Measurements from ENCODE around the gene SOX15.

Gene SOX15

GRCh38 chr17:7576432-7576937, 13.4 kb downstream of the SOX15 start:
- no peak for TF ChIP-seq CTCF (IDR thresholded peaks at IDR 0.05)
- Histone ChIP-seq H3K4me3 (no peak overlapping the region), H3K27ac (no peak overlapping the region)
- no peak for DNase-seq (ENCODE audit: low spot score)

GRCh38 chr17:7575959-7576358, 13.9 kb downstream of the SOX15 start:
- Histone ChIP-seq H3K4me3 (peak overlapping the region; percentile 92), H3K27ac (peak overlapping the region in 1 of 2 donors; percentile 3)
- no peak for DNase-seq (ENCODE audit: low spot score)
- TF ChIP-seq CTCF (IDR thresholded peaks at IDR 0.05) = no peak

- DNase-seq (ENCODE audit: low spot score) = no peak
- Histone ChIP-seq H3K4me3 (peak overlapping the region; percentile 92), H3K27ac (peak overlapping the region in 1 of 2 donors; percentile 3)
- no peak for TF ChIP-seq CTCF (IDR thresholded peaks at IDR 0.05)
Observed at GRCh38 chr17:7575481-7575883, 14.4 kb downstream of the SOX15 start.

- no peak for TF ChIP-seq CTCF (IDR thresholded peaks at IDR 0.05)
- peak overlapping the region; percentile 92 for H3K4me3 ChIP-seq
- peak overlapping the region; percentile 99 for H3K27ac ChIP-seq
- no peak for DNase-seq (ENCODE audit: low spot score)
Observed at GRCh38 chr17:7574176-7574953, 15.5 kb downstream of the SOX15 start.

GRCh38 chr17:7573324-7574080, 16.4 kb downstream of the SOX15 start:
- TF ChIP-seq CTCF (IDR thresholded peaks at IDR 0.05) = no peak
- H3K4me3 ChIP-seq = peak overlapping the region; percentile 92
- DNase-seq (ENCODE audit: low spot score) = peak; percentile 94
- peak overlapping the region; percentile 99 for H3K27ac ChIP-seq

- no peak for TF ChIP-seq CTCF (IDR thresholded peaks at IDR 0.05)
- H3K27ac ChIP-seq = peak overlapping the region; percentile 99
- H3K4me3 ChIP-seq = peak overlapping the region; percentile 92
- DNase-seq (ENCODE audit: low spot score) = peak; percentile 100
Observed at GRCh38 chr17:7572588-7573323, 17.1 kb downstream of the SOX15 start.
